Fibroblast of upper back skin (primary cell): Measurements from ENCODE around the gene MPO.

Experiments
- DNase-seq: peaks from one replicate; pipeline ENCODE4 v3.0.0-alpha.2; 2013

MPO gene

GRCh38 chr17:58319173-58320162 lies 38.7 kb upstream of the MPO start:
- DNase-seq, result no peak

GRCh38 chr17:58318627-58319172 lies 38.0 kb upstream of the MPO start:
- no peak for DNase-seq

GRCh38 chr17:58318065-58318481 lies 37.3 kb upstream of the MPO start:
- no peak for DNase-seq

GRCh38 chr17:58317421-58318064 lies 36.8 kb upstream of the MPO start:
- DNase-seq, result peak; percentile 75

GRCh38 chr17:58316260-58316960 lies 35.7 kb upstream of the MPO start:
- no peak for DNase-seq

- DNase-seq, result no peak
Observed at GRCh38 chr17:58315750-58316149, 35.0 kb upstream of the MPO start.

- no peak for DNase-seq
Observed at GRCh38 chr17:58315281-58315711, 34.6 kb upstream of the MPO start.

- DNase-seq, result no peak
Observed at GRCh38 chr17:58314706-58315015, 33.9 kb upstream of the MPO start.

GRCh38 chr17:58313815-58314705 lies 33.3 kb upstream of the MPO start:
- no peak for DNase-seq

GRCh38 chr17:58312829-58313228 lies 32.1 kb upstream of the MPO start:
- DNase-seq, result no peak

- DNase-seq, result no peak
Observed at GRCh38 chr17:58312021-58312630, 31.4 kb upstream of the MPO start.

GRCh38 chr17:58311429-58311894 lies 30.7 kb upstream of the MPO start:
- no peak for DNase-seq

- DNase-seq, result no peak
Observed at GRCh38 chr17:58310511-58311428, 30.0 kb upstream of the MPO start.

- DNase-seq, result no peak
Observed at GRCh38 chr17:58309918-58310259, 29.2 kb upstream of the MPO start.

- no peak for DNase-seq
Observed at GRCh38 chr17:58308985-58309917, 28.5 kb upstream of the MPO start.

GRCh38 chr17:58308173-58308984 lies 27.6 kb upstream of the MPO start:
- no peak for DNase-seq

GRCh38 chr17:58307468-58308172 lies 26.9 kb upstream of the MPO start:
- no peak for DNase-seq
